ENCODE measurements around the gene CDH4. TPM values are rescaled to one million over a fixed set of nuclear protein-coding genes. Genes with fewer than 3 reads are reported as not detected.

The CDH4 gene
- total RNA-seq, 1 experiment from 2014 or later, result not detected

GRCh38 chr20:61436667-61437279 is 184.7 kb downstream of the CDH4 start:
- no peak for TF ChIP-seq CTCF (IDR thresholded peaks at IDR 0.05; ENCODE audit: insufficient read depth in 1 of 2, low read depth in 1 of 2, low read length in 1 of 2, severe bottlenecking in 1 of 2, unreplicated experiment in 1 of 2)
- no peak overlapping the region for H3K4me3 Mint-ChIP-seq (ENCODE audit: unreplicated experiment)
- peak overlapping the region; percentile 81 for H3K27ac Mint-ChIP-seq (ENCODE audit: unreplicated experiment)
- CTCF ChIA-PET, result no interaction called here
- Histone ChIP-seq H3K4me3 (ENCODE audit: low read depth, low read length) (no peak overlapping the region), H3K36me3 (ENCODE audit: control insufficient read depth, insufficient read depth, low read length) (no peaks in the 10 kb centered on the region), H3K4me1 (peaks cover 36% of the 10 kb centered on the region), H3K27me3 (replicated peaks; ENCODE audit: control insufficient read depth, insufficient read depth, low read length) (no peaks in the 10 kb centered on the region; the same call in 1 of the 2 replicates), H3K9me3 (peaks cover 9% of the 10 kb centered on the region)
- H3K36me3 Mint-ChIP-seq (ENCODE audit: insufficient read depth, unreplicated experiment), result no peaks in the 10 kb centered on the region
- no TSS peak for BruUV-seq (replicated peaks)
- peak; percentile 43 to 71 for DNase-seq
- peaks cover 23% of the 10 kb centered on the region for H3K4me1 Mint-ChIP-seq (ENCODE audit: low read depth, unreplicated experiment)
- intact Hi-C loops (cut with micrococcal nuclease; ENCODE audit: unreplicated experiment), result no loop called here
- POLR2A ChIA-PET, result no interaction called here
- peaks cover 9% of the 10 kb centered on the region for H3K27me3 Mint-ChIP-seq (ENCODE audit: insufficient read depth, unreplicated experiment)
- H3K9me3 Mint-ChIP-seq (ENCODE audit: unreplicated experiment), result peaks cover 26% of the 10 kb centered on the region

GRCh38 chr20:61437280-61438206 is 185.5 kb downstream of the CDH4 start:
- Histone ChIP-seq H3K36me3 (ENCODE audit: control insufficient read depth, insufficient read depth, low read length) (no peaks in the 10 kb centered on the region), H3K4me3 (ENCODE audit: low read depth, low read length) (no peak overlapping the region), H3K9me3 (peaks cover 9% of the 10 kb centered on the region), H3K4me1 (peaks cover 44% of the 10 kb centered on the region), H3K27me3 (replicated peaks; ENCODE audit: control insufficient read depth, insufficient read depth, low read length) (no peaks in the 10 kb centered on the region; the same call in 1 of the 2 replicates)
- intact Hi-C loops (cut with micrococcal nuclease; ENCODE audit: unreplicated experiment), result no loop called here
- H3K27me3 Mint-ChIP-seq (ENCODE audit: insufficient read depth, unreplicated experiment), result peaks cover 4% of the 10 kb centered on the region
- CTCF ChIA-PET, result no interaction called here
- no TSS peak for BruUV-seq (replicated peaks)
- H3K36me3 Mint-ChIP-seq (ENCODE audit: insufficient read depth, unreplicated experiment), result no peaks in the 10 kb centered on the region
- peaks cover 26% of the 10 kb centered on the region for H3K9me3 Mint-ChIP-seq (ENCODE audit: unreplicated experiment)
- POLR2A ChIA-PET, result no interaction called here
- peak overlapping the region; percentile 81 for H3K27ac Mint-ChIP-seq (ENCODE audit: unreplicated experiment)
- TF ChIP-seq CTCF (IDR thresholded peaks at IDR 0.05; ENCODE audit: insufficient read depth in 1 of 2, low read depth in 1 of 2, low read length in 1 of 2, severe bottlenecking in 1 of 2, unreplicated experiment in 1 of 2), result no peak
- DNase-seq, result peak in 1 of 2 experiments; percentile 19
- H3K4me3 Mint-ChIP-seq (ENCODE audit: unreplicated experiment), result no peak overlapping the region
- H3K4me1 Mint-ChIP-seq (ENCODE audit: low read depth, unreplicated experiment), result peaks cover 23% of the 10 kb centered on the region

DNA sequence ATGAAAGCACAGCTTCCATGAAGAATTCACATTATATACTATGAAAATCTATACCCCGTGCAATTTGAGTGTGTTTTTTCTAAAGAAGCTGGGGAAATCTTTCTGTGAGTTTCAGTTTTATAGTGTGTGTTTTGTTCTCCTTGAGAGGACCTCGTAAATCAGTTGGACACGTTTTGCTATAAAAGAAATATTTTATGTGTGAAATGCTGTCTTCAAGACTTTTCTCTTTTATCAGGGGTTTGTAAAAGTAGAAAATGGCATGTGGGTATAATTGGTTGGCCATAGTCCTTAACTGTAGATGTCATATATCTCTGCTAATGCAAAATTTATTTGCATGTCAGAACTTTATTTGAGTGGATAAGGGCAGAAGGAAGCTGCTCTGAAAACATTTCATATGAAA is 186.2 kb downstream of the CDH4 start:
- Mint-ChIP-seq H3K27me3 (ENCODE audit: insufficient read depth, unreplicated experiment) (peaks cover 1% of the 10 kb centered on the region), H3K9me3 (ENCODE audit: unreplicated experiment) (peaks cover 26% of the 10 kb centered on the region), H3K36me3 (ENCODE audit: insufficient read depth, unreplicated experiment) (no peaks in the 10 kb centered on the region), H3K27ac (ENCODE audit: unreplicated experiment) (no peak overlapping the region), H3K4me1 (ENCODE audit: low read depth, unreplicated experiment) (peaks cover 23% of the 10 kb centered on the region), H3K4me3 (ENCODE audit: unreplicated experiment) (no peak overlapping the region)
- Histone ChIP-seq H3K9me3 (peaks cover 9% of the 10 kb centered on the region), H3K36me3 (ENCODE audit: control insufficient read depth, insufficient read depth, low read length) (no peaks in the 10 kb centered on the region), H3K4me3 (ENCODE audit: low read depth, low read length) (no peak overlapping the region), H3K27me3 (replicated peaks; ENCODE audit: control insufficient read depth, insufficient read depth, low read length) (no peaks in the 10 kb centered on the region; the same call in 1 of the 2 replicates), H3K4me1 (peaks cover 51% of the 10 kb centered on the region)
- ChIA-PET CTCF (no interaction called here), POLR2A (no interaction called here)
- no peak for DNase-seq
- intact Hi-C loops (cut with micrococcal nuclease; ENCODE audit: unreplicated experiment), result no loop called here
- no peak for TF ChIP-seq CTCF (IDR thresholded peaks at IDR 0.05; ENCODE audit: insufficient read depth in 1 of 2, low read depth in 1 of 2, low read length in 1 of 2, severe bottlenecking in 1 of 2, unreplicated experiment in 1 of 2)
- no TSS peak for BruUV-seq (replicated peaks)
